Pancreas (tissue), 10 donors: Measurements from ENCODE around the gene CFAP73. TPM values are rescaled to one million over a fixed set of nuclear protein-coding genes. Genes with fewer than 3 reads are reported as not detected.

Source experiments
- ATAC-seq, 4 donors: fragments of 200-7000 bp; cut with Tn5 transposase; one replicate each; pipeline versions ENCODE4 v1.8.0 to v1.9.1; 2020; ENCODE audit warnings: mild to moderate bottlenecking in 4 of 4, moderate library complexity in 4 of 4
- DNase-seq, 6 donors: peaks; one replicate each; pipeline ENCODE4 v3.0.0-alpha.2; 2020
- FAIRE-seq: peaks from 2 replicates; lab custom pipeline; 2012; peaks lifted over from hg19 to GRCh38; lab: Jason Lieb, UNC
- H3K27ac ChIP-seq, 4 donors: fragments of 200-600 bp; sonication (generic); 1 replicate in 3 of 4; 2 replicates in 1 of 4; pipeline versions ENCODE4 v1.5.0 to v1.8.0; 2020
- H3K27me3 ChIP-seq, 4 donors: fragments of 200-600 bp; one replicate each; pipeline ENCODE4 v1.8.0; 2021
- H3K36me3 ChIP-seq, 3 donors: fragments of 200-600 bp; sonication (generic) in 1 of 3; one replicate each; pipeline versions ENCODE4 v1.5.0 to v1.8.0; 2020 to 2021
- H3K4me1 ChIP-seq, 3 donors: fragments of 200-600 bp; one replicate each; pipeline ENCODE4 v1.8.0; 2021
- H3K4me3 ChIP-seq, 4 donors: fragments of 200-600 bp; sonication (generic) in 2 of 4; one replicate each; pipeline versions ENCODE4 v1.5.0 to v1.8.0; 2020 to 2021
- H3K9me3 ChIP-seq, 4 donors: fragments of 200-600 bp; one replicate each; pipeline ENCODE4 v1.8.0; 2021
- CTCF ChIP-seq, 4 donors: fragments of 200-600 bp; sonication (generic) in 3 of 4; IDR thresholded peaks; one replicate each; pipeline versions ENCODE4 v1.5.0 to v1.8.0; 2021; ENCODE audit warnings: antibody characterized with exemption in 4 of 4
- WGBS, 2 donors: extraction: QIAGEN DNeasy Blood & Tissue Kit; methylation state at CpG; one replicate each; pipeline ENCODE4 v1.1.7; 2013; 5-methylcytosine and 5-hydroxymethylcytosine counted together
- intact Hi-C, 3 donors: fragments of 100-400 bp; cut with DNase I; formaldehyde crosslinking; loops; one replicate each; pipeline versions ENCODE4 v1.11.1 to v1.14.2; 2022
- polyA plus RNA-seq, 2 donors: library from polyadenylated mRNA; stranded (reverse); fragments of 200-250 nt; gene quantifications; one replicate each; pipeline ENCODE4 v1.2.3, GENCODE V29; 2013
- total RNA-seq, 6 donors: library from RNA; stranded (reverse); fragmentation: NEBNext Ultra II Directional in 4 of 6; extraction: Animal tissue kit (Norgen Biotek cat#: 25700) in 4 of 6; gene quantifications; one replicate each; pipeline versions ENCODE4 v1.2.1 to v1.2.4, GENCODE V29; 2021 to 2023
- donor health status: healthy with polysubstance abuse.
- donor health status: DM: no; HTN: no; CAD: no; lungs with moderate emphysema.
- donor health status: DM: no; HTN: no; CAD: no.
- donor health status: control.
- donor health status: control.
- donor health status: Bipolar disorder and iron deficiency.
- donor health status: DM: yes; HTN: yes; CAD: no.
- donor health status: DM: no; HTN: no; CAD: no.
- donor health status: DM: no; HTN: no; CAD: no.
- donor health status: DM: yes; HTN: yes; CAD: no.

The CFAP73 gene
- total and polyA plus RNA-seq, 8 donors = 0.12 to 0.61 (median 0.23) TPM; not detected in 3

DNA sequence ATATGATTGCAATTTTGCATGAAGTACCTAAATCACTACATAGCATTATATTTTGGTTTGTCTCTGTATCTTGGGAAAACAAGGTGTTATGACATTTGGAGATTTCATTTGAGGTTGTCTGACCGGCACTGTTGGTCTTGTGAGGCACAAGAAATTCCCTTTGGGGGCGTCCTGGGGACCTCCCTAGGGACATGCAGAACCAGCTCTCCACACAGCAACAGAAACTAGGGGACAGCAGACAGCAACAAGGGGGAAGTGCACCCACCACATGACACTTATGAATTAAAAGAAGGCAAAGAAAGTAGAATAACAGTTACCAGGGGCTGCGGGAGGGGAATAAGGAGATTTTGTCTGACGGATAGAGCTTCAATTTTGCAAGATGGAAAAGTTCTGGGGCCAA is 21.4 kb downstream of the CFAP73 start:
- intact Hi-C loops = loop anchor here in 1 of 3 donors (5.0 kb wide), 1 partner anchor 119 kb away; no protein-coding TSS in a partner anchor
- TF ChIP-seq CTCF (IDR thresholded peaks at IDR 0.05) = no peak
- 92 to 94% methylated on average over 4 of the region's 4 CpGs for WGBS, 2 donors
- no peaks in the 10 kb centered on the region for H3K4me1 ChIP-seq
- peaks cover 5 to 78% (median 46%) of the 10 kb centered on the region in 3 donors for H3K36me3 ChIP-seq
- no peaks in the 10 kb centered on the region for H3K27me3 ChIP-seq
- H3K4me3 ChIP-seq = no peak overlapping the region
- no peaks in the 10 kb centered on the region for H3K9me3 ChIP-seq
- no peak for FAIRE-seq
- no peak overlapping the region for H3K27ac ChIP-seq
- no peak for DNase-seq
- ATAC-seq = no peak

DNA sequence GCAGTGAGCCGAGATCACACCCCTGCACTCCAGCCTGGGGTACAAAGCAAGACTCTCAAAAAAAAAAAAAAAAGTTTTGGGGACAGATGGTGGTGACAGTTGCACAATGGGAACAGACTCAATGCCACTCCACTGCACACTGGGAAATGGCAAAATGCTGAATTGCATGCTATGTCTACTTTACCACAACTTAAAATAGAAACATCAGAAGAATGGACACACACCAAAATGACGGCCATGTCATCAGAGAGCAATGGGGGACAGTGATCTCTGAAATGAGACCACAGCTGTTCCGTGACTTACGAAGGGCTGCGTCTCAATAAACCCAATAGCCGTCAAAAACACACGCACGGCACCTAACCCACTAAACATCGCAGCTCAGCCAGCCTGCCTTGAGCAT is 22.0 kb downstream of the CFAP73 start:
- no peak for TF ChIP-seq CTCF (IDR thresholded peaks at IDR 0.05)
- H3K4me1 ChIP-seq = no peaks in the 10 kb centered on the region
- no peak for ATAC-seq
- H3K27ac ChIP-seq = no peak overlapping the region
- no peaks in the 10 kb centered on the region for H3K9me3 ChIP-seq
- no peak for FAIRE-seq
- H3K36me3 ChIP-seq = peaks cover 7 to 76% (median 46%) of the 10 kb centered on the region in 3 donors
- intact Hi-C loops = loop anchor here in 1 of 3 donors (5.0 kb wide), 1 partner anchor 119 kb away; no protein-coding TSS in a partner anchor
- no peak overlapping the region for H3K4me3 ChIP-seq
- DNase-seq = no peak
- H3K27me3 ChIP-seq = no peaks in the 10 kb centered on the region
- WGBS, 2 donors = 97% methylated on average over 9 of the region's 9 CpGs

DNA sequence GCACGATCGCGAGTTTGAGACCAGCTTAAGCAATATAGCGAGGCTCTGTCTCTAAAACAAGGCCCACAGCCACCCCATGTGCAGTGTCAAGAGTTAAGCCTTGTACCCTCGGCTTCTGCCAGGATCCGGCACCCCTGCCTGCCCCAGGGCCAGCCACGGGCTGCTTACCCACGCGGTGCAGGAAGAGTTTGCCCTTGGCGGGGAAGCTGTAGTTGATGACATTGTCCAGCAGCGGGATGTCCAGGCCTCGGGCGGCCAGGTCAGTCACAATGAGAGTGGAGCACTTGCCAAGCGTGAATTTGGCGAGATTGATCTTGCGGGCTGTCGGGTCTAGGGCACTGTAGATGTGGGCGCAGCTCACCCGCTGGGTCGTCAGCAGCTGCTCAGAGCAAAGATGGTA is 22.7 kb downstream of the CFAP73 start:
- H3K4me3 ChIP-seq = no peak overlapping the region
- ATAC-seq (no peak), DNase-seq (no peak), FAIRE-seq (no peak)
- H3K9me3 ChIP-seq = no peaks in the 10 kb centered on the region
- peaks cover 7 to 76% (median 46%) of the 10 kb centered on the region in 3 donors for H3K36me3 ChIP-seq
- H3K27me3 ChIP-seq = no peaks in the 10 kb centered on the region
- H3K4me1 ChIP-seq = no peaks in the 10 kb centered on the region
- no peak for TF ChIP-seq CTCF (IDR thresholded peaks at IDR 0.05)
- WGBS, 2 donors = 94 to 96% methylated on average over 20 of the region's 20 CpGs
- no peak overlapping the region for H3K27ac ChIP-seq
- intact Hi-C loops = loop anchor here in 1 of 3 donors (5.0 kb wide), 1 partner anchor 120 kb away; no protein-coding TSS in a partner anchor

GRCh38 chr12:113173081-113173698 is 23.7 kb downstream of the CFAP73 start:
- intact Hi-C loops = loop anchor here in 1 of 3 donors (5.0 kb wide), 1 partner anchor 121 kb away; no protein-coding TSS in a partner anchor
- Histone ChIP-seq H3K4me1 (no peaks in the 10 kb centered on the region), H3K27me3 (no peaks in the 10 kb centered on the region), H3K36me3 (peaks cover 7 to 76% (median 51%) of the 10 kb centered on the region in 3 donors), H3K4me3 (no peak overlapping the region), H3K9me3 (no peaks in the 10 kb centered on the region), H3K27ac (no peak overlapping the region)
- DNase-seq = no peak
- WGBS, 2 donors = 84% methylated on average over 7 of the region's 7 CpGs
- ATAC-seq = no peak
- TF ChIP-seq CTCF (IDR thresholded peaks at IDR 0.05) = no peak
- no peak for FAIRE-seq
